Dendritic cell treated with granulocyte-macrophage colony-stimulating factor and Interleukin-4, amounts not matched to agents 40 ng/mL and 50 ng/mL, for 4 days (primary cell): ENCODE measurements around the gene GPR55.

Source experiments
- H3K27ac Mint-ChIP-seq: one replicate; pipeline ENCODE4 v1.8.0; 2022; ENCODE audit warnings: mild to moderate bottlenecking, mixed read lengths
- H3K27me3 Mint-ChIP-seq: one replicate; pipeline ENCODE4 v1.8.0; 2022; ENCODE audit warnings: mild to moderate bottlenecking, mixed read lengths
- H3K36me3 Mint-ChIP-seq: one replicate; pipeline ENCODE4 v1.8.0; 2022; ENCODE audit warnings: low read depth, mixed read lengths
- H3K4me1 Mint-ChIP-seq: one replicate; pipeline ENCODE4 v1.8.0; 2022; ENCODE audit warnings: low read depth, mixed read lengths
- H3K4me3 Mint-ChIP-seq: one replicate; pipeline ENCODE4 v1.8.0; 2022; ENCODE audit warnings: mild to moderate bottlenecking, moderate library complexity, mixed read lengths
- H3K9me3 Mint-ChIP-seq: one replicate; pipeline ENCODE4 v1.8.0; 2022; ENCODE audit warnings: mixed read lengths
- intact Hi-C: fragments of 100-400 bp; cut with micrococcal nuclease; formaldehyde crosslinking; loops from one replicate; pipeline ENCODE4 v1.15.0; 2022

The GPR55 gene

DNA sequence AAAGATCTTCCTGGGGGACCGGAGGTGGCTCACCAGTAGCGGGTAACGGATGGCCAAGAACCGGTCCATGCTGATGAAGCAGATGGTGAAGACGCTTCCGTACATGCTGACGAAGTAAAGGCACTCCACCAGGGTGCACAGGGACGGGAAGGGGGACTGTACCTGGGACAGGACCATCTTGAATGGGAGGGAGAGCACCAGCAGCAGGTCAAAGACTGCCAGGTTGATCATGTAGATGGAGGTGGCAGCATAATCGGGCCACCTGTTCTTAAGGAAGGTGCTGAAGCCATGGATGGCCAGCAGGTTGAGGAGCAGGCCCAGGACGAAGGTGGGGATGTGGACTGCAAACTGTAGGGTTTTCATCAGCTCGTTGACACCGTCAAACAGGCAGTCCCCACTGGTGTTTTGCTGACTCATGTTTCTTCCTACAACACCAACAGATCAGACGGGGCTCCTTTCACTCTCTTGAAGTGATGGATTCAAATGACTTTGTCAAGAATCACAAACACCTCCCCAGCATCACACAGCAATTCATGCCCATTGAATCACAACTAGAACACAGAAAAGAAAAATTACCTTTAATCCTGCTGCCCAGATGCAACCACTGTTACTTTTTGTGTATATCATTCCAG lies 14.4 kb downstream of the GPR55 start:
- intact Hi-C loops, result no loop called here
- Mint-ChIP-seq H3K27ac (peak overlapping the region; percentile 55), H3K4me3 (no peak overlapping the region), H3K36me3 (peaks cover 10% of the 10 kb centered on the region), H3K4me1 (peaks cover 65% of the 10 kb centered on the region), H3K27me3 (peaks cover 25% of the 10 kb centered on the region), H3K9me3 (no peaks in the 10 kb centered on the region)

DNA sequence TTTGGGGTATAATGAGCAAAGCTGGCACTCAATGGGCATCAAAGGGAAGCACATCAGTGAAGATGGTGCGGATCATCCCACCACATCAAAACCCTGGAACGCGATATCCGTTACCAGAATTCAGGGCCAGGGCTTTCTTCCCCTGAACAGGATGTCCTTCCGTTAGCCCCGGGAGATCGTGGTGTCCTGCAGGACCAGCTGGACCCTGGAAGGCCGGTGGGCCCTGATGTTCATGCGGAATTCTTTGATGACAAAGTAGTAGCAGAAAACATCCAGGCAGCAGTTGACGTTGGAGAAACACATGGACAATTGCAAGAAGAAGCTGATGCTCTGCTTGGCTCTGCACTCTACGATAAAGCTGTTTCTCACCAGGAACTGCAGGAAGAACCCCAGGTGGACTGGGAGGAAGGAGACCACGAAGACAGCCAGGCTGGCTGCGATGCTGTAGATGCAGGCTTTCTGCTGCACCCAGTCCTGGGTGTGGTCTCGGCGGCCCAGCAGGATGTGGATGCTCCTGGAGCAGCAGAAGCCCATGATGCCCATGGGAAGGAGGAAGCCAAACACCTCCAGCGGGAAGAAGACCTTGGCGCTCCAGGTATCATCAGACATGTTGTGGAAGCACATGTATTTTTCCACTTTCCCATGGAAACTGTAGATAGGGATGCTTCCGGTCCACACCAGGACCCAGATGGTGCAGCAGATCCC lies 15.0 kb downstream of the GPR55 start:
- H3K4me3 Mint-ChIP-seq, result no peak overlapping the region
- intact Hi-C loops, result loop anchor here (10.0 kb wide), 1 partner anchor 145 kb away; the partner anchor contains the start of gene PSMD1
- H3K27ac Mint-ChIP-seq, result peak overlapping the region; percentile 55
- peaks cover 58% of the 10 kb centered on the region for H3K4me1 Mint-ChIP-seq
- H3K9me3 Mint-ChIP-seq, result no peaks in the 10 kb centered on the region
- H3K27me3 Mint-ChIP-seq, result peaks cover 26% of the 10 kb centered on the region
- H3K36me3 Mint-ChIP-seq, result peaks cover 10% of the 10 kb centered on the region

DNA sequence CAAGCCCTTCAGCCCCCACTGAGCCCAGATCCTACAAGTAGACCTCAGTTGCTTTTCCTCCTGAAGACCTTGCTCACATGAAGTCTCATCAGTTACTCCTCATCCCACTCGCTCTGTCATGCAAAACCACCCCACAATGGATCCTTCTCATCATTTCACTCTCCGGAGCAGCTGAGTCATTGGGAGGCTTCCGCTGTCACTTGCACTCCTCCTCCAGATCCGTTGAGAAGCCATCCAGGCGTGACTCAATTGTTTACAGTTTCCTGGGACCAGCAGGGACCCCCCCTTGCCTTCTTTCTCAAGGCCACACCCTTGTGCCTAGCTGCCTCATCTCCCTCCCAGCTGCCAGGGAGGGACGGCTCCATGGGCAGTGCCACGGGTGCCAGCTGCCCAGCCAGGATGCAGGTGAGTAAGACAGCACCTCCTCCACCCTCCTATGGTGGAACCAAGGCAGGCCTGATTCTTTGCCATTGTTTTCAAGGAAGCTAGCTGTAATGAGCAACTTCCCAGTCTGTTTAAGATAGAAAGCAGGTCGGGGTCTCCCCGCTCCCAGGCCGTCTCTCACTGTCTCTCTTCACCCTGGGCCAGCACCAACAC lies 16.3 kb downstream of the GPR55 start:
- Mint-ChIP-seq H3K36me3 (peaks cover 10% of the 10 kb centered on the region), H3K4me3 (no peak overlapping the region), H3K27me3 (peaks cover 26% of the 10 kb centered on the region), H3K27ac (peak overlapping the region; percentile 55), H3K9me3 (no peaks in the 10 kb centered on the region), H3K4me1 (peaks cover 45% of the 10 kb centered on the region)
- intact Hi-C loops, result loop anchor here (10.0 kb wide), 1 partner anchor 146 kb away; the partner anchor contains the start of gene PSMD1

DNA sequence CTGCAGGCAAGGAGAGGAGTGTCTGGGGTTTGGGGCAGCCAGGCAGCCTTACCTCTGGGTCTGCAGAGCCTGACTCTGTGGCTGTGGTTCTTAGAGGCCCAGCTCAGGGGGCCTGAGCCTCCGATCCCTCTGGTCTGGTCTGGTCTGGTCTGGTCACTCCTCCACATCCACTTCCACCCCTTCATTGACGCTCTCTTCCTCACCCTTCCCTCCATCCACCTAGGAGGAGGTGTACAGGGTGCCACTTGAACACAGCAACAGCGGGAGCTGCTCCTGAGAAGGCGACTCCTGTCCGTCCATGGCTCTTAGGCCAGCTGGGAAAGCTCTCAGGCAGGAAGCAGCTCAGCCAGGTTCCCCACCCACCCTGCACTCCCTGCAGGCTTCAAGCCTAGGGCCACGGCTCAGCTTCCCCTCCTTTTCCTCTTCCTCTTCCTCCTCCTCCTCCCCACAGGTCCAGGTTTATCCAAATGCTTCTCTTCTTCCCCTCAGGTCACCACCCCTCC lies 16.9 kb downstream of the GPR55 start:
- Mint-ChIP-seq H3K27ac (peak overlapping the region; percentile 55), H3K4me3 (no peak overlapping the region), H3K4me1 (peaks cover 40% of the 10 kb centered on the region), H3K9me3 (no peaks in the 10 kb centered on the region), H3K27me3 (peaks cover 26% of the 10 kb centered on the region), H3K36me3 (peaks cover 10% of the 10 kb centered on the region)
- intact Hi-C loops, result loop anchor here (10.0 kb wide), 1 partner anchor 147 kb away; the partner anchor contains the start of gene PSMD1

DNA sequence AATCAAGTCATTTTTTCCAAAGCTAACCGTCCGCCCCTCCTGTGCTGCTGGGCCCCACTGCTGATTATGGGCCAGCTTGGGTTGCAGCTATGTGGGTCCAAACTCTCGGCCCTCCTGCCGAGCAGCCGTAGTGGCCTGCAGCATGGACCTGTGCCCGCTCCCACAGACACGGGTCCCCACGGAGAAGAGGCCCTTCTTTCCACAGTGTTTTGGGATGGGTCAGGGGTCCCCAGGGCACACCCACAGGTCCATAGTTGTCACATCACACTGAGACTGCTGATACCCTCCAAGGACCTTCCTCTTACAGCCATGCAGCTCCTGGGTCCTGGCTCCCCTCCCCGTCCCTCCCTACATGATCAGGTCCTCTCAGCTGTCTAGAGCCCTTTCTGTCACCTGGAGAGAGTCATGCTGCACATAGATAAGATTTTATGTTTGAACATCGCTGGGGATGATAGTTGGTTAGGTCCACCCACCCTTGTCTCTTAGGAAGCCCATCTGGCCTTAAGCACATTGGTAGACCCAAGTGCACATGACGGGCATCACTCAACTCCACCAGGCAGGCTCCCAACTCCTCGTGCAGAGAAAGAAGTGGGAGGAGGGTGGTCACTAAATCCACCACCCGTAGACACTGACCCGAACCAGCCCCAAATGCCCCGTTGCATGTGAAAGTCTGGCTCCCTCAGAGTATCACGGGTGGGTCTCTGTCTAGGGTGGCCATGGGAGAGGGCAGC lies 17.5 kb downstream of the GPR55 start:
- H3K27me3 Mint-ChIP-seq, result peaks cover 26% of the 10 kb centered on the region
- H3K27ac Mint-ChIP-seq, result no peak overlapping the region
- peaks cover 40% of the 10 kb centered on the region for H3K4me1 Mint-ChIP-seq
- intact Hi-C loops, result loop anchor here (10.0 kb wide), 1 partner anchor 147 kb away; the partner anchor contains the start of gene PSMD1
- H3K9me3 Mint-ChIP-seq, result no peaks in the 10 kb centered on the region
- no peak overlapping the region for H3K4me3 Mint-ChIP-seq
- H3K36me3 Mint-ChIP-seq, result peaks cover 10% of the 10 kb centered on the region

DNA sequence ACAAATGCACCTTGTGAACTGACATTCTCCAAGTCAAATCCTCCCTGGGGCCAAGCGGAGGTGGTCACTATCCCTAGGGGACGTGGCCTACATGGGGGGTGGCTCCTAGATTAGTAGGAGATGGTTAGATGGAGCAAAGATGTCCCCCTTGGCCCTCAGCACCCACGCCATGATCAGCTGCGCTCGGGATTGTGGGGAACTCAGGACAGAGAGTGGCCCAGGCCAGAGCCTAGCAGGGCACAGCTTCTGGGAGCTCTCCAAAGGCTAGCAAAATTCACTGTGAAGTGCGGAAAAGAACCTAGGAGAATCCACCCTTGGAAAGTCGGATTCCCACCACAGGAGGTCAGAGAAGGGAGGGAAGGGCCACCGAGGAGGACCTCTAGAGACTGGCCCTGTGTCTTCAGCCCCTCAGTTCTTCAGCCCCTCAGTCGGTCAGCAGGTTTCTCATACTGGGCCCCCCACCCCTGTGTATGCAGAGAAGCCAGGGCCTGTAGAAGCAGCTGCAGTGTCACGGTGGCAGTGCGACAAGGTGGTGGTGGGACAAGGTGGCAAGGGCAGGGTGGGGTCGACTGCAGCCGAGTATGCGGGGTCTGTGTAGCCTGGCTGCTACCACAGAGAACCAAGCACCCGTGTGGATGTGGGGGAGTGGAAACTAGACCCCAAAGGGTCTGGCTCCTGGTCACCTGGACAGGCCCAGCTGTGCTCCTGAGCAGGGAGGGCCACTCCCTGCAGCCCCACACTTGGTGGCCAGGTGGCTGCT lies 18.4 kb downstream of the GPR55 start:
- H3K4me1 Mint-ChIP-seq, result peaks cover 35% of the 10 kb centered on the region
- no peak overlapping the region for H3K27ac Mint-ChIP-seq
- H3K4me3 Mint-ChIP-seq, result no peak overlapping the region
- no peaks in the 10 kb centered on the region for H3K9me3 Mint-ChIP-seq
- intact Hi-C loops, result loop anchor here (10.0 kb wide), 1 partner anchor 148 kb away; the partner anchor contains the start of gene PSMD1
- peaks cover 26% of the 10 kb centered on the region for H3K27me3 Mint-ChIP-seq
- H3K36me3 Mint-ChIP-seq, result peaks cover 10% of the 10 kb centered on the region

DNA sequence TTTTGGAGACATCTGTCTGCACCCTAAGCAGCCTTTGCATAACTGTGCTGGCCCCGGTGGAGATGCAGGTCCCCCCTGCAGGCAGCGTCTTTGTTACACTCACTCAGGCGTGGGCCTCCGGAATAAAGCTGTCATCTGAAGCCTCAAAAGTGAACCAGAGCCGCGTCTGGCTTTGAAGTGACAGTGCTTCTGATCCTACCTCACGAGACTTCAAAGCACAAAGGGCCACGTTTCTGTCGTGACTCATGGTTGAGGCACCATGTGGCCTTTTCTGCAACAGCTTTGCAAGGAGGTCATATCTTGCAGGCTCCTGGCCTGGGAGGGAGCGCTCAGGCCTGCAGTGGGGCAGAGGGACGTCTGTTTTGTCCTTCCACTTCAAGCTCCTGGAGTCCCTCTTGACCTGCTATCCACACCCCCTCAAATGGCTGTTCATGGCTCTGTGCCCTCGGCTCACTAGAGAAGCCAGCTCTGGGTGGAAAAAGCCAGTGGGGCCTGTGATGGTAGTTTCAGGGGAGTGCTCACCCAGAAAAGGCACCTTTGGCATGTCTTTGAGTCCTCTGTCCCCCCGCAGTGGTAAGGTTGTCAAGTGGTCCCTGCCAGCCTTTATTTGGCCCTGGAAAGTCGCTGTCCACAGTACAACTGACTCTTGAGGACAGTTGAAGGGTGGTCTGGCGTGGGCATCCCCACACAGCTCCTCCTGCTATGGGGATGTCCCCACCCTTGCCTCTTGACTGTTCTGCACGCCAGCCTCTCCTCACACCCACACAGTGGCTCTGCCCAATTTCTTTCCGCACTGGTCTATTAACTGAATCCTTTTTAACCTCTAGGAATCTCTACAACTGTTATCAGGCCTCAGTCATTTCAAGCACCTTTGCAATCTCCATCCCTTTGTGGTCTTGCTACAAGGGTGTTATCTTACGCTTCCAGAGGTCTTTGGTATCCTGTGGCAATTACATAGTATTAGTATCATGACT lies 19.3 kb downstream of the GPR55 start:
- Mint-ChIP-seq H3K36me3 (peaks cover 10% of the 10 kb centered on the region), H3K27me3 (peaks cover 26% of the 10 kb centered on the region), H3K27ac (no peak overlapping the region), H3K4me3 (no peak overlapping the region), H3K9me3 (no peaks in the 10 kb centered on the region), H3K4me1 (peaks cover 28% of the 10 kb centered on the region)
- intact Hi-C loops, result loop anchor here (10.0 kb wide), 1 partner anchor 149 kb away; the partner anchor contains the start of gene PSMD1

DNA sequence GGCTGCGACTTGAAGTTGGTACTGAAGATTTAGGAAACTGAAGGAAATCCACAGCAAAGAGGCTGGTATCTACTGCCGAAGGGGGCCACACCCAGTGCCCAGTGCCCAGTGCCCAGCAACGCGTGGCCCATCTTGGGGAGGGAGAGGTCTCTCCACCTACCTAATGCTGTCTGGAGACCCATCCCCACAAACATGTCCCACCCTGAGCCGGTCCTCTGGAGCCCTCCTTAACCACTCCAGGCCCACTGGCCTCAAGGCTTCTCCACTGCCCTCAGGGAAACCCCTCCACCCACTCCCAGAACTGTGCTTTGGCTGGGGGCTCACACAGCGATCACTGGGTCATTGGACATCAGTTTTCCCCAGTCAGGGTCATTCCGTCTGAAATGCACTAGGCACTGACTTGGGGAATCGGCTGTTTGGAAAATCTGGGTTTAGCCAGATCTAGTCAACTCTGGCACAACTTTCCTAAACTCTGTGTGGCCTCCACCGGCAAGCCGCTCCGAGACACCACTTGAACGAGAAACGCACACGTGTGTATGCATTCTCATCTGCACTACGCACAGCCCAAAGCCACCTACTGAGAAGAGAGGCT lies 20.1 kb downstream of the GPR55 start:
- no peak overlapping the region for H3K27ac Mint-ChIP-seq
- H3K4me3 Mint-ChIP-seq, result no peak overlapping the region
- no peaks in the 10 kb centered on the region for H3K9me3 Mint-ChIP-seq
- peaks cover 22% of the 10 kb centered on the region for H3K4me1 Mint-ChIP-seq
- H3K27me3 Mint-ChIP-seq, result peaks cover 20% of the 10 kb centered on the region
- intact Hi-C loops, result loop anchor here (10.0 kb wide), 1 partner anchor 150 kb away; the partner anchor contains the start of gene PSMD1
- peaks cover 4% of the 10 kb centered on the region for H3K36me3 Mint-ChIP-seq

DNA sequence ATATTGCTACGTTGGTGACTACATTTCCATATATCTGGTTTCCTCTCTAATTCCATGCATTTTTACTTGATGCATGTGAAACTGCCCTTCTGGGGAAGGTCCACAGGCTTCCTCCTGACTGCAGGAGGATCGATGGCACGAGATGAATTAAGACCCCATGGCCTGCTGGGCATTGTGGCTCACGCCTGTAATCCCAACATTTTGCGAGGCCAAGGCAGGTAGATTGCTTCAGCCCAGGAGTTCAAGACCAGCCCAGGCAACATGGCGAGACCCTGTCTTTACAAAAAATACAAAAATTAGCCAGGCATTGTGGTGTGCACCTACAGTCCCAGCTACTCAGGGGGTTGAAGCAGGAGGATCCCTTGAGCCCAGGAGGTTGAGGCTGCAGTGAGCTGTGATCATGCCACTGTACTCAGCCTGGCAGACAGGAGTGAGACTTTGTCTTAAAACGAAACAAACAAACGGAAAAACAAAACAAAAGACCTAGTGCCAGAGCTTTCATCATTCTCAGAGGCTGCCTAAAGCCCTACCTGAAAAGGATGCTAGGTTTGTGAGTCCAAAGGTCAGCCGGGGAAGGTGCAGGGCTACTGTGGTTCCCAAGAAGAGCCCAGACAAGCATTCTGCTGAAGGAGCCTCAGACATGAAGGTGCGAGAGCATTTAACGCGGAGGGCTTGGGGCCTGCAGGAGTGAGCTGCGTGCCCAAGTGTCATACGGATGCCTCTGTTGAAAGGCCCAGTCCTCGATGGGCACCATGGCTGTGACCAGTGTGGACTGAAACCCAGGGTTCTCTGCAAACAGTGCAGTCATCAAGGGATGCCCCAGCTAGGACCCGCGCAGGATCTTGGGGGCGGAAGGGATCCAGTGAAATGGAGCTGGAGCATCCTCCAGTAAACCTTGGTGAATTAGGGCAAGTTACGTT lies 21.6 kb downstream of the GPR55 start:
- H3K9me3 Mint-ChIP-seq, result no peaks in the 10 kb centered on the region
- peaks cover 13% of the 10 kb centered on the region for H3K27me3 Mint-ChIP-seq
- intact Hi-C loops, result loop anchor here (10.0 kb wide), 1 partner anchor 151 kb away; the partner anchor contains the start of gene PSMD1
- H3K4me3 Mint-ChIP-seq, result no peak overlapping the region
- peaks cover 20% of the 10 kb centered on the region for H3K4me1 Mint-ChIP-seq
- H3K36me3 Mint-ChIP-seq, result no peaks in the 10 kb centered on the region
- no peak overlapping the region for H3K27ac Mint-ChIP-seq

DNA sequence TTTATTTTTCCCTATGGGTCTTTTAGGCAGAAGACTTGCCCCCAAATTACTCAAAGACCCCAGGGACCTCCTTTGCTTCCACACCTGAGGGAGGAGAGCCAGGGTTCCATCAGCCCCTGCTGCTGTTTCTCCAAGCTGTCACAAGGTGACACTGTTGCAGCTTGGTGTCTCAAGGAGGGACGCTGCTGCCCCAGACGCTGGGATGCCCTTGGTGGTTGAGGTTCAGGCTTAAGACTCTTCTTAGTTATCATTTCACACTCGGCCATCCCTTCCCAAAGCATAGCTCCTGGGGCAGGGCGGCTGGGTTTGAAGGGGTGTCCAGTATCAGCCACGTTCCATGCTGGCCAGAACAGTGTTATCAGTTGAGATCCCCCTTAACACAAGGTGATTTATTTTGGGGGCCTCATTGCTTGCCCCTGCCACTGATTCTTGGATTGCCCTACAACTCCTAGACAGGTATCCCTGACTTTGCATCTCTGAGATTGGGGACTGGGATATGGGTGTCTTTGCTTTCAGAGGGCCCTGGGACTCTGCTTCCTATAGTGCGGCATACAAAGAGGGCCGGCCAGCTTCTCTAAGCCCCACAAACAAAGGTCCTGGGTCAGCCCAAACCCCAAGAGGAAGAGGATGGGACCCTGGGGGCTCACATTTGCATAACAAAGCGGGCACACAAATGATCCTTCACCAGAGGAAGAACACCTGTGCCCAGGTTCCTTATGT lies 22.7 kb downstream of the GPR55 start:
- H3K27ac Mint-ChIP-seq, result no peak overlapping the region

More for the DNA sequence above, 22.7 kb downstream of the GPR55 start:
- Mint-ChIP-seq H3K27me3 (peaks cover 13% of the 10 kb centered on the region), H3K36me3 (no peaks in the 10 kb centered on the region), H3K4me3 (no peak overlapping the region), H3K4me1 (peaks cover 16% of the 10 kb centered on the region), H3K9me3 (no peaks in the 10 kb centered on the region)
- intact Hi-C loops, result loop anchor here (1.0 to 10.0 kb wide), 2 partner anchors 85 to 152 kb away; partner anchors contain the start of gene PSMD1
